IMR-90 (cell line): ENCODE data around the gene CEP43. TPM values are rescaled to one million over a fixed set of nuclear protein-coding genes. Genes with fewer than 3 reads are reported as not detected.

Experiments
- ATAC-seq: fragments of 200-7000 bp; cut with Tn5 transposase; 2 replicates; pipeline ENCODE4 v1.9.1; 2020; ENCODE audit warnings: low read depth, mild to moderate bottlenecking, moderate library complexity
- BruUV-seq: library from RNA; stranded (reverse); fragments of 400-500 nt; replicated peaks from 2 replicates; lab custom pipeline; 2021; lab: Mats Ljungman, UMichigan
- CTCF ChIA-PET: fragments of 300-600 bp; formaldehyde crosslinking; extraction: SDS; loops from one replicate; lab custom pipeline; 2021; ENCODE audit warnings: antibody characterized with exemption; lab: Yijun Ruan, JAX
- POLR2A ChIA-PET: fragments of 300-600 bp; sonication (Branson Sonifier 250); formaldehyde crosslinking; loops from one replicate; lab custom pipeline; 2022; ENCODE audit warnings: antibody characterized with exemption; ENCODE audit not compliant: unreplicated experiment; lab: Charles Lee
- DNase-seq: peaks from one replicate; pipeline ENCODE4 v3.0.0; 2013
- H2AFZ ChIP-seq: replicated peaks from 2 replicates; pipeline ENCODE3; 2013; ENCODE audit warnings: low read length, mild to moderate bottlenecking; ENCODE audit not compliant: poor library complexity
- H2AK5ac ChIP-seq: 2 replicates; pipeline ENCODE4 v1.6.1; 2013; ENCODE audit warnings: low read depth, low read length, inconsistent platforms
- H2AK9ac ChIP-seq: replicated peaks from 2 replicates; pipeline ENCODE3; 2013; ENCODE audit warnings: mild to moderate bottlenecking, low read depth, low read length, moderate library complexity; ENCODE audit not compliant: poor library complexity
- H2BK120ac ChIP-seq: 2 replicates; pipeline ENCODE4 v1.6.1; 2013; ENCODE audit warnings: low read depth, low read length, inconsistent platforms
- H2BK15ac ChIP-seq: 3 replicates; pipeline ENCODE4 v1.6.1; 2013; ENCODE audit warnings: low read depth, low read length, inconsistent platforms
- H2BK20ac ChIP-seq: 2 replicates; pipeline ENCODE4 v1.6.1; 2013; ENCODE audit warnings: low read depth, mild to moderate bottlenecking, inconsistent platforms, low read length, moderate library complexity
- H2BK5ac ChIP-seq: 2 replicates; pipeline ENCODE4 v1.6.1; 2013; ENCODE audit warnings: mild to moderate bottlenecking, low read depth, low read length, inconsistent platforms; ENCODE audit not compliant: poor library complexity, severe bottlenecking
- H3K14ac ChIP-seq: replicated peaks from 2 replicates; pipeline ENCODE4 v1.6.1; 2013; ENCODE audit warnings: low read depth, low read length, inconsistent platforms
- H3K18ac ChIP-seq: 2 replicates; pipeline ENCODE4 v1.6.1; 2013; ENCODE audit warnings: low read depth, low read length, control low read depth
- H3K23ac ChIP-seq: 2 replicates; pipeline ENCODE4 v1.6.1; 2013; ENCODE audit warnings: low read depth, low read length, inconsistent platforms
- H3K27ac ChIP-seq: 2 replicates; pipeline ENCODE4 v1.5.1; 2013; ENCODE audit warnings: mild to moderate bottlenecking, control low read depth, low read length; ENCODE audit not compliant: insufficient read depth
- H3K27me3 ChIP-seq: 2 replicates; pipeline ENCODE4 v1.6.1; 2013; ENCODE audit warnings: low read length; ENCODE audit not compliant: control insufficient read depth, insufficient read depth
- H3K36me3 ChIP-seq: 2 replicates; pipeline ENCODE4 v1.6.1; 2013; ENCODE audit warnings: low read length, mixed read lengths; ENCODE audit not compliant: control insufficient read depth, insufficient read depth
- H3K4ac ChIP-seq: 2 replicates; pipeline ENCODE4 v1.6.1; 2013; ENCODE audit warnings: low read depth, low read length, inconsistent platforms
- H3K4me1 ChIP-seq: 2 replicates; pipeline ENCODE4 v1.6.1; 2013; ENCODE audit warnings: low read length, mixed read lengths; ENCODE audit not compliant: control insufficient read depth, insufficient read depth
- H3K4me2 ChIP-seq: 2 replicates; pipeline ENCODE4 v1.6.1; 2013; ENCODE audit warnings: low read depth, mild to moderate bottlenecking, control low read depth, low read length, moderate library complexity
- H3K4me3 ChIP-seq: 2 replicates; pipeline ENCODE4 v1.5.1; 2013; ENCODE audit warnings: low read depth, mild to moderate bottlenecking, control low read depth, low read length, moderate library complexity; ENCODE audit not compliant: insufficient read depth
- H3K56ac ChIP-seq: 2 replicates; pipeline ENCODE4 v1.6.1; 2013; ENCODE audit warnings: low read length, inconsistent platforms; ENCODE audit not compliant: insufficient read depth; ENCODE audit errors: extremely low read depth
- H3K79me1 ChIP-seq, 2 experiments: 2 replicates each; pipeline ENCODE4 v1.6.1; 2013; ENCODE audit warnings: low read length in 2 of 2, inconsistent platforms in 1 of 2, low read depth in 1 of 2
- H3K9ac ChIP-seq: 2 replicates; pipeline ENCODE4 v1.6.1; 2013; ENCODE audit warnings: low read depth, low read length, control low read depth
- H3K9me1 ChIP-seq: 2 replicates; pipeline ENCODE4 v1.6.1; 2013; ENCODE audit warnings: low read length, inconsistent platforms; ENCODE audit not compliant: insufficient read depth
- H3K9me3 ChIP-seq: 2 replicates; pipeline ENCODE4 v1.6.1; 2013; ENCODE audit warnings: low read length; ENCODE audit not compliant: control insufficient read depth, insufficient read depth
- H4K20me1 ChIP-seq: 2 replicates; pipeline ENCODE4 v1.6.1; 2013; ENCODE audit warnings: low read length, inconsistent platforms; ENCODE audit not compliant: insufficient read depth
- H4K5ac ChIP-seq: 2 replicates; pipeline ENCODE4 v1.6.1; 2013; ENCODE audit warnings: mild to moderate bottlenecking, low read depth, low read length, control low read depth
- H4K8ac ChIP-seq, 2 experiments: 2 replicates each; pipeline ENCODE4 v1.6.1; 2013; ENCODE audit warnings: low read depth in 2 of 2, low read length in 2 of 2, control low read depth in 1 of 2, inconsistent platforms in 1 of 2
- H4K91ac ChIP-seq: 2 replicates; pipeline ENCODE4 v1.6.1; 2013; ENCODE audit warnings: low read depth, low read length, inconsistent platforms; ENCODE audit not compliant: insufficient read depth
- BHLHE40 ChIP-seq: fragments of 150-350 bp; IDR thresholded peaks from 2 replicates; pipeline ENCODE4 v1.6.1; 2016; ENCODE audit warnings: mild to moderate bottlenecking, low read depth, low read length
- CEBPB ChIP-seq: IDR thresholded peaks from 2 replicates; pipeline ENCODE4 v1.6.1; 2012; ENCODE audit warnings: low read depth, low read length, improper control_type of control experiment
- CHD1 ChIP-seq: IDR thresholded peaks from 2 replicates; pipeline ENCODE4 v1.6.1; 2012; ENCODE audit warnings: low read depth, low read length, improper control_type of control experiment
- FOS ChIP-seq: fragments of 150-350 bp; IDR thresholded peaks from 2 replicates; pipeline ENCODE4 v1.6.1; 2016; ENCODE audit warnings: low read depth, low read length
- MXI1 ChIP-seq: IDR thresholded peaks from 2 replicates; pipeline ENCODE4 v1.6.1; 2012; ENCODE audit warnings: low read depth, mild to moderate bottlenecking, low read length, moderate library complexity, borderline replicate concordance
- POLR2A ChIP-seq: IDR thresholded peaks from 2 replicates; pipeline ENCODE4 v1.6.1; 2012; ENCODE audit warnings: mild to moderate bottlenecking, low read depth, low read length
- RAD21 ChIP-seq: IDR thresholded peaks from 2 replicates; pipeline ENCODE4 v1.6.1; 2012; ENCODE audit warnings: low read length, improper control_type of control experiment
- RCOR1 ChIP-seq: IDR thresholded peaks from 2 replicates; pipeline ENCODE4 v1.6.1; 2012; ENCODE audit warnings: mild to moderate bottlenecking, low read length, improper control_type of control experiment; ENCODE audit not compliant: insufficient replicate concordance
- RFX5 ChIP-seq: IDR thresholded peaks from 2 replicates; pipeline ENCODE4 v1.8.0; 2012; ENCODE audit warnings: low read depth, mild to moderate bottlenecking, low read length, moderate library complexity
- WGBS, 2 experiments: methylation state at CpG; one replicate each; pipeline versions ENCODE4 v1.1.5 to v1.1.7; 2013; ENCODE audit warnings: missing lambda C conversion rate in 2 of 2; ENCODE audit not compliant: insufficient read length in 1 of 2; ENCODE audit errors: extremely low coverage in 2 of 2; 5-methylcytosine and 5-hydroxymethylcytosine counted together
- dilution Hi-C: fragments of 300-500 bp; cut with HindIII; formaldehyde crosslinking; loops from one replicate; pipeline ENCODE4 v1.14.3; 2018; ENCODE audit warnings: low sequenced_read_pairs; ENCODE audit not compliant: unreplicated experiment
- in situ Hi-C: fragments of 300-500 bp; cut with MboI; formaldehyde crosslinking; loops from 3 replicates; pipeline ENCODE4 v1.14.3; 2019; ENCODE audit warnings: low sequenced_read_pairs, inconsistent platforms, mixed read lengths
- intact Hi-C: fragments of 100-400 bp; cut with micrococcal nuclease; formaldehyde crosslinking; loops from 2 replicates; pipeline ENCODE4 v1.10.0; 2022
- polyA plus RNA-seq, 3 experiments: library from polyadenylated mRNA; depleted of rRNA; stranded (reverse); fragments of >200 nt; gene quantifications; 2 replicates each; pipeline ENCODE4 v1.2.3, GENCODE V29; 2012; ENCODE audit warnings: low replicate concordance in 1 of 3
- total RNA-seq: library from RNA; depleted of rRNA; stranded (reverse); fragments of >200 nt; gene quantifications from 2 replicates; pipeline ENCODE4 v1.2.3, GENCODE V29; 2012
- TF ChIP-seq, protein P1 (sequence below): conservative IDR thresholded peaks from 2 replicates; pipeline ENCODE4 v1.5.1; 2012; ENCODE audit warnings: mild to moderate bottlenecking, low read depth, low read length, improper control_type of control experiment
- TF ChIP-seq, protein P2 (sequence below): fragments of 150-350 bp; IDR thresholded peaks from 2 replicates; pipeline ENCODE4 v1.6.1; 2016; ENCODE audit warnings: low read depth, mild to moderate bottlenecking, low read length, moderate library complexity, borderline replicate concordance
- TF ChIP-seq, protein P3 (sequence below): fragments of 150-350 bp; IDR thresholded peaks from 2 replicates; pipeline ENCODE4 v1.6.1; 2017; ENCODE audit warnings: mild to moderate bottlenecking, antibody characterized with exemption, low read length, low read depth

The CEP43 gene
- total and polyA plus RNA-seq, 2 of the 4 experiments (the other 2 are of a cell fraction) = 8.6 to 10.7 TPM

DNA sequence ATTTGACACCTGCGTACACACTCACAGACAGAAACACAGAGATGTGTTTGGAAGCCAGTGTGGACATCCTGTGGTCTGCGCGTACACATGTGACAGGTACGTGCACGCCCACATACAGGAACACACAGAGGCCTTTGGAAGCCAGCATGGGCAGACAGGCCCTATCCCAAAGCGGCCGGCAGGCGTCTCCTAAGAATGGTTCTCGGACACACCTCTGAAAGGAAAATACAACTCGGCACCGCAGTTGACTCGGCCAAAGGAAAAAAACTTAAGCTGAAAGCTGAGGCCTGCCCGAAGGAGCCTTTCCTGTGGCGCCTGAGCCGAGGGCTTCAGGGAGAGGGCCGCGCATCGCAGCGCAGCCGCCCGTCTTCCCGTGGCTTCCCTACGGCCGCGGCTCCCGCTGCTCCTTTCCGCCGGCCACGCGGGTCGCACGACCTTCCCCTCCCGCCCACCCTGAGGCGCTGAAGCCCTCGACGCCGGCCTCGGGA is 1.4 kb upstream of the CEP43 start:
- Histone ChIP-seq H3K9ac (peak overlapping the region; percentile 13), H4K91ac (no peak overlapping the region), H3K4me1 (peaks cover 9% of the 10 kb centered on the region), H4K5ac (0 out of 2 replicates have a peak overlapping the region, but pooled peaks have one; percentile 9), H3K79me1 (peaks cover 26 to 37% of the 10 kb centered on the region in 2 experiments), H3K4me2 (peak overlapping the region; percentile 86), H3K23ac (peak overlapping the region; percentile 84), H2AK9ac (peak overlapping the region; percentile 79), H2BK120ac (no peak overlapping the region), H3K4ac (0 out of 2 replicates have a peak overlapping the region, but pooled peaks have one; percentile 39), H3K4me3 (peak overlapping the region; percentile 59), H3K18ac (no peak overlapping the region), H3K27me3 (no peaks in the 10 kb centered on the region), H3K36me3 (no peaks in the 10 kb centered on the region; the same call in 1 of the 2 replicates), H3K56ac (no peak overlapping the region), H3K9me3 (no peaks in the 10 kb centered on the region), H4K20me1 (peaks cover 8% of the 10 kb centered on the region; the same call in 1 of the 2 replicates), H2BK20ac (no peak overlapping the region), H4K8ac (peak overlapping the region in 1 of 2 experiments; percentile 69; a peak in 2 of 4 replicates), H2AK5ac (no peak overlapping the region), H2BK15ac (no peak overlapping the region), H3K9me1 (peaks cover 3% of the 10 kb centered on the region; the same call in 1 of the 2 replicates), H3K27ac (peak overlapping the region; percentile 36), H2BK5ac (no peak overlapping the region), H3K14ac (peak overlapping the region; percentile 16; the same call in 1 of the 2 replicates), H2AFZ (peak overlapping the region; percentile 94)
- in situ Hi-C loops = loop anchor here (25.0 kb wide), 1 partner anchor 361 kb away; the partner anchor contains the start of gene RPS6KA2
- ATAC-seq (peak; percentile 9), DNase-seq (peak; percentile 69)
- intact Hi-C loops = loop anchor here (1.0 to 10.0 kb wide), 3 partner anchors 39 to 543 kb away; partner anchors contain the start of gene RPS6KA2
- TF ChIP-seq FOS (no peak), BHLHE40 (no peak), CEBPB (no peak), RFX5 (no peak), RCOR1 (no peak), POLR2A (no peak), RAD21 (no peak; the same call in 1 of the 2 replicates), CHD1 (no peak), MXI1 (peak; percentile 52; the same call in 1 of the 2 replicates)
- TF ChIP-seq, protein P1, sequence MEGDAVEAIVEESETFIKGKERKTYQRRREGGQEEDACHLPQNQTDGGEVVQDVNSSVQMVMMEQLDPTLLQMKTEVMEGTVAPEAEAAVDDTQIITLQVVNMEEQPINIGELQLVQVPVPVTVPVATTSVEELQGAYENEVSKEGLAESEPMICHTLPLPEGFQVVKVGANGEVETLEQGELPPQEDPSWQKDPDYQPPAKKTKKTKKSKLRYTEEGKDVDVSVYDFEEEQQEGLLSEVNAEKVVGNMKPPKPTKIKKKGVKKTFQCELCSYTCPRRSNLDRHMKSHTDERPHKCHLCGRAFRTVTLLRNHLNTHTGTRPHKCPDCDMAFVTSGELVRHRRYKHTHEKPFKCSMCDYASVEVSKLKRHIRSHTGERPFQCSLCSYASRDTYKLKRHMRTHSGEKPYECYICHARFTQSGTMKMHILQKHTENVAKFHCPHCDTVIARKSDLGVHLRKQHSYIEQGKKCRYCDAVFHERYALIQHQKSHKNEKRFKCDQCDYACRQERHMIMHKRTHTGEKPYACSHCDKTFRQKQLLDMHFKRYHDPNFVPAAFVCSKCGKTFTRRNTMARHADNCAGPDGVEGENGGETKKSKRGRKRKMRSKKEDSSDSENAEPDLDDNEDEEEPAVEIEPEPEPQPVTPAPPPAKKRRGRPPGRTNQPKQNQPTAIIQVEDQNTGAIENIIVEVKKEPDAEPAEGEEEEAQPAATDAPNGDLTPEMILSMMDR = peak; percentile 51
- TF ChIP-seq, protein P2, sequence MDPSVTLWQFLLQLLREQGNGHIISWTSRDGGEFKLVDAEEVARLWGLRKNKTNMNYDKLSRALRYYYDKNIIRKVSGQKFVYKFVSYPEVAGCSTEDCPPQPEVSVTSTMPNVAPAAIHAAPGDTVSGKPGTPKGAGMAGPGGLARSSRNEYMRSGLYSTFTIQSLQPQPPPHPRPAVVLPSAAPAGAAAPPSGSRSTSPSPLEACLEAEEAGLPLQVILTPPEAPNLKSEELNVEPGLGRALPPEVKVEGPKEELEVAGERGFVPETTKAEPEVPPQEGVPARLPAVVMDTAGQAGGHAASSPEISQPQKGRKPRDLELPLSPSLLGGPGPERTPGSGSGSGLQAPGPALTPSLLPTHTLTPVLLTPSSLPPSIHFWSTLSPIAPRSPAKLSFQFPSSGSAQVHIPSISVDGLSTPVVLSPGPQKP = no peak
- TF ChIP-seq, protein P3, sequence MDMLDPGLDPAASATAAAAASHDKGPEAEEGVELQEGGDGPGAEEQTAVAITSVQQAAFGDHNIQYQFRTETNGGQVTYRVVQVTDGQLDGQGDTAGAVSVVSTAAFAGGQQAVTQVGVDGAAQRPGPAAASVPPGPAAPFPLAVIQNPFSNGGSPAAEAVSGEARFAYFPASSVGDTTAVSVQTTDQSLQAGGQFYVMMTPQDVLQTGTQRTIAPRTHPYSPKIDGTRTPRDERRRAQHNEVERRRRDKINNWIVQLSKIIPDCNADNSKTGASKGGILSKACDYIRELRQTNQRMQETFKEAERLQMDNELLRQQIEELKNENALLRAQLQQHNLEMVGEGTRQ = 0 out of 2 replicates have a peak, but pooled peaks have one; percentile 26
- no TSS peak for BruUV-seq
- POLR2A ChIA-PET = no interaction called here
- CTCF ChIA-PET = interaction anchor here (0.6 to 0.7 kb wide), 2 partner anchors 409 to 1548 kb away, joined by 3 to 4 read pairs; no protein-coding TSS in a partner anchor
- WGBS, 2 experiments = 10% methylated on average over 10 of the region's 38 CpGs; no CpG with 5 or more reads in 1 of the 2 experiments
- dilution Hi-C loops = no loop called here
